K562 (cell line): ENCODE results near the gene CALML4. TPM values are rescaled to one million over a fixed set of nuclear protein-coding genes. Genes with fewer than 3 reads are reported as not detected.
A peak's percentile ranks its signal among the peaks of the same experiment; 100 is the strongest.

Source experiments
- BCOR ChIP-seq: fragments of 450-650 bp; IDR thresholded peaks from 2 replicates; pipeline ENCODE4 v1.6.1; 2016
- BHLHE40 ChIP-seq: IDR thresholded peaks from 2 replicates; pipeline ENCODE4 v1.6.1; 2011; ENCODE audit warnings: low read length, improper control_type of control experiment
- HDAC1 ChIP-seq, 2 experiments: fragments of 450-650 bp; IDR thresholded peaks; 2 replicates each; pipeline ENCODE4 v1.6.1; 2016 to 2017; ENCODE audit warnings: inconsistent platforms in 1 of 2, mild to moderate bottlenecking in 1 of 2, moderate library complexity in 1 of 2
- HMG20A ChIP-seq: fragments of 450-650 bp; formaldehyde crosslinking; conservative IDR thresholded peaks from 2 replicates; pipeline ENCODE4 v1.4.0; 2020; ENCODE audit warnings: mild to moderate bottlenecking, mixed read lengths
- NFYB ChIP-seq: IDR thresholded peaks from 2 replicates; pipeline ENCODE4 v1.6.1; 2011; ENCODE audit warnings: mild to moderate bottlenecking, moderate library complexity; ENCODE audit not compliant: insufficient read length; ENCODE audit errors: extremely low read depth
- PML ChIP-seq: IDR thresholded peaks from 2 replicates; pipeline ENCODE4 v1.6.1; 2012; ENCODE audit warnings: low read length, inconsistent platforms
- RBM34 ChIP-seq: fragments of 200-400 bp; formaldehyde crosslinking; IDR thresholded peaks from 2 replicates; pipeline ENCODE4 v1.6.1; 2018; ENCODE audit warnings: low read length, borderline replicate concordance; ENCODE audit not compliant: insufficient read depth
- RFX1 ChIP-seq: fragments of 450-650 bp; IDR thresholded peaks from 2 replicates; pipeline ENCODE4 v1.6.1; 2016; ENCODE audit warnings: mild to moderate bottlenecking, moderate library complexity
- SMAD2 ChIP-seq: fragments of 150-350 bp; IDR thresholded peaks from 2 replicates; pipeline ENCODE4 v1.6.1; 2014; ENCODE audit warnings: low read depth, mild to moderate bottlenecking, low read length
- SNIP1 ChIP-seq: fragments of 450-650 bp; IDR thresholded peaks from 2 replicates; pipeline ENCODE4 v1.7.1; 2017; ENCODE audit warnings: low read depth, mild to moderate bottlenecking
- TAL1 ChIP-seq: fragments of 450-650 bp; IDR thresholded peaks from 2 replicates; pipeline ENCODE4 v1.6.1; 2016; ENCODE audit warnings: mild to moderate bottlenecking
- ZNF830 ChIP-seq: fragments of 250-450 bp; sonication (Bioruptor Pico); IDR thresholded peaks from 2 replicates; pipeline ENCODE4 v1.5.0; 2021; ENCODE audit warnings: mild to moderate bottlenecking
- polyA plus RNA-seq, 8 experiments: library from polyadenylated mRNA; depleted of rRNA in 4 of 8; stranded (reverse) in 5 of 8; unstranded in 3 of 8; fragments of >200 nt; fragmentation: Nextera tagmentation in 2 of 8; fragmentation: Illumina TruSeq in 1 of 8; extraction: Ambion mirVana in 2 of 8; extraction: Trizol in 1 of 8; gene quantifications; 2 replicates each; pipeline versions ENCODE4 v1.2.1 to v1.2.3, GENCODE V29; 2011 to 2014; ENCODE audit warnings: inconsistent platforms in 1 of 8, missing spikeins in 1 of 8
- total RNA-seq, 7 experiments: library from RNA; depleted of rRNA in 6 of 7; stranded (reverse); fragments of >200 nt in 6 of 7; fragmentation: Illumina TruSeq in 2 of 7; extraction: Trizol in 2 of 7; gene quantifications; 2 replicates each; pipeline versions ENCODE4 v1.2.1 to v1.2.3, GENCODE V29; 2011 to 2021; ENCODE audit warnings: low replicate concordance in 1 of 7
- TF ChIP-seq, protein P1 (sequence below): fragments of 250-450 bp; sonication (Bioruptor Pico); IDR thresholded peaks from 2 replicates; pipeline ENCODE4 v1.6.1; 2021; ENCODE audit warnings: mild to moderate bottlenecking
- TF ChIP-seq, protein P2 (sequence below), 3 experiments: fragments of 200-800 bp in 1 of 3; sonication (Bioruptor generic) in 1 of 3; sonication (generic) in 1 of 3; formaldehyde crosslinking in 1 of 3; IDR thresholded peaks; 2 replicates each; pipeline versions ENCODE4 v1.6.1 to v1.8.0; 2016 to 2022; ENCODE audit warnings: mild to moderate bottlenecking in 2 of 3, missing compliant biosample characterization in 2 of 3, missing genetic modification characterization in 2 of 3, missing genetic modification reagents in 1 of 3

Gene CALML4
- total and polyA plus RNA-seq, 9 of the 15 experiments (the other 6 are each of a cell fraction or from before 2014, with no cell fraction given): 2.8 to 30.6 (median 15.5) TPM

DNA sequence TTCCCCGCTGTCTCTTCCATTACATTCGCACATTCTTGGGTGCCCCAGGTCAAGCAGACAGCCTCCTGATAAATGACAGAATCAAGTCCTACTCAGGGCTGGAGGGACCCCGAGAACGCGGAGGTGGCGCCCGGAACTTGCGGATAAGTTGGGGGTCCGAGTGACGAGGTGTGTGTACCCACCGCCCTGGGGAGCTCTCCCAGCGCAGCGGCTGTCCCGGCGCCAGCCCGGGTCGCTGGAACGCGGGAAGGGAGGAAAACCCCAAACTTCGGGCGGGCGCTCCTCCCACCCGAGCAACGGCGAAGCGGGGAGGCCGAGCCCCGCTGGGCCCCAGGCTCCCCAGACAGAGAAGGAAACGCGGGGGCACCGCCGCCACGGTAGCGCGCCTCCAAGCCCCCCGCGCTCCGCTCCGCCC is 23.8 kb upstream of the CALML4 start (continued):
- 0 out of 2 replicates have a peak, but pooled peaks have one; percentile 17 for TF ChIP-seq RBM34
- no peak for TF ChIP-seq TAL1
- TF ChIP-seq SNIP1: no peak
- no peak for TF ChIP-seq NFYB
- no peak for TF ChIP-seq BHLHE40
- TF ChIP-seq, protein P1, sequence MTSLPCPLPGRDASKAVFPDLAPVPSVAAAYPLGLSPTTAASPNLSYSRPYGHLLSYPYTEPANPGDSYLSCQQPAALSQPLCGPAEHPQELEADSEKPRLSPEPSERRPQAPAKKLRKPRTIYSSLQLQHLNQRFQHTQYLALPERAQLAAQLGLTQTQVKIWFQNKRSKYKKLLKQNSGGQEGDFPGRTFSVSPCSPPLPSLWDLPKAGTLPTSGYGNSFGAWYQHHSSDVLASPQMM: no peak
- TF ChIP-seq RFX1: no peak
- no peak for TF ChIP-seq BCOR
- TF ChIP-seq ZNF830 (CRISPR knock-in tag): no peak
- no peak for TF ChIP-seq HMG20A
- peak in 1 of 2 experiments; percentile 47; a peak in 1 of 4 replicates for TF ChIP-seq HDAC1 (IDR thresholded peaks at IDR 0.05)
- no peak for TF ChIP-seq PML
- TF ChIP-seq SMAD2: no peak
- TF ChIP-seq, protein P2, sequence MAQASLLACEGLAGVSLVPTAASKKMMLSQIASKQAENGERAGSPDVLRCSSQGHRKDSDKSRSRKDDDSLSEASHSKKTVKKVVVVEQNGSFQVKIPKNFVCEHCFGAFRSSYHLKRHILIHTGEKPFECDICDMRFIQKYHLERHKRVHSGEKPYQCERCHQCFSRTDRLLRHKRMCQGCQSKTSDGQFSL (CRISPR knock-in tag; IDR thresholded peaks at IDR 0.05): no peak
- TF ChIP-seq, protein P2 (tag; IDR thresholded peaks at IDR 0.05): no peak
